GM12892 (cell line): Measurements from ENCODE around the gene TNS3.

Experiments
- POLR2A ChIP-seq: IDR thresholded peaks from 2 replicates; pipeline ENCODE4 v1.6.1; 2011; ENCODE audit warnings: low read depth, low read length, control low read depth
- POLR2AphosphoS5 ChIP-seq: IDR thresholded peaks from 2 replicates; pipeline ENCODE4 v1.6.1; 2011; ENCODE audit warnings: low read depth, low read length, control low read depth

- TF ChIP-seq POLR2A (no peak), POLR2AphosphoS5 (no peak)
Measured at GRCh38 chr7:47535704-47536628, 45.9 kb downstream of the TNS3 start.
